Kasumi-1 (cell line): ENCODE measurements around the gene PRRG2.

ENCODE experiments used
- DNase-seq, 2 experiments: peaks; one replicate each; lab custom pipeline; 2025; lab: John Stamatoyannopoulos, UW

PRRG2 gene

GRCh38 chr19:49589502-49589905 lies 8.4 kb downstream of the PRRG2 start:
- peak in 1 of 2 experiments; percentile 41 for DNase-seq

GRCh38 chr19:49590071-49590970 lies 9.2 kb downstream of the PRRG2 start:
- peak; percentile 99 for DNase-seq

- DNase-seq = peak; percentile 62 to 77
Observed at GRCh38 chr19:49590971-49591730, 10.0 kb downstream of the PRRG2 start, which contains the start of gene PRR12. TSS of gene PRR12 (plus strand) at chr19:49591182. CDS start at chr19:49591655, 473 bp downstream.

- DNase-seq = peak; percentile 56 to 62
Observed at GRCh38 chr19:49591731-49592485, 10.8 kb downstream of the PRRG2 start.

GRCh38 chr19:49592486-49593232 lies 11.5 kb downstream of the PRRG2 start:
- peak; percentile 35 to 68 for DNase-seq

- DNase-seq = peak; percentile 92 to 95
Observed at GRCh38 chr19:49593233-49594113, 12.4 kb downstream of the PRRG2 start.

- no peak for DNase-seq
Observed at GRCh38 chr19:49594157-49594992, 13.3 kb downstream of the PRRG2 start.

GRCh38 chr19:49594993-49595818 lies 14.1 kb downstream of the PRRG2 start:
- no peak for DNase-seq

GRCh38 chr19:49595819-49596404 lies 14.8 kb downstream of the PRRG2 start:
- DNase-seq = no peak

- no peak for DNase-seq
Observed at GRCh38 chr19:49596407-49596806, 15.3 kb downstream of the PRRG2 start.

- no peak for DNase-seq
Observed at GRCh38 chr19:49596954-49597702, 16.0 kb downstream of the PRRG2 start.

GRCh38 chr19:49597703-49597974 lies 16.5 kb downstream of the PRRG2 start:
- DNase-seq = no peak

GRCh38 chr19:49599378-49600295 lies 18.5 kb downstream of the PRRG2 start:
- no peak for DNase-seq

GRCh38 chr19:49601482-49602038 lies 20.4 kb downstream of the PRRG2 start:
- no peak for DNase-seq

- no peak for DNase-seq
Observed at GRCh38 chr19:49602806-49603205, 21.7 kb downstream of the PRRG2 start.

- no peak for DNase-seq
Observed at GRCh38 chr19:49605605-49606004, 24.5 kb downstream of the PRRG2 start.
